PC-3 (cell line): ENCODE measurements around the gene ELL2.

Experiments used
- EZH2 ChIP-seq: fragments of 300-600 bp; sonication (generic); IDR thresholded peaks from one replicate; pipeline ENCODE4 v1.6.1; 2017; ENCODE audit warnings: antibody characterized with exemption, mild to moderate bottlenecking, low read length; ENCODE audit not compliant: unreplicated experiment
- TF ChIP-seq, protein P1 (sequence below): fragments of 300-600 bp; sonication (generic); conservative IDR thresholded peaks from 2 replicates; pipeline ENCODE4 v1.5.1; 2017; ENCODE audit warnings: antibody characterized with exemption, low read depth, mild to moderate bottlenecking, low read length

DNA sequence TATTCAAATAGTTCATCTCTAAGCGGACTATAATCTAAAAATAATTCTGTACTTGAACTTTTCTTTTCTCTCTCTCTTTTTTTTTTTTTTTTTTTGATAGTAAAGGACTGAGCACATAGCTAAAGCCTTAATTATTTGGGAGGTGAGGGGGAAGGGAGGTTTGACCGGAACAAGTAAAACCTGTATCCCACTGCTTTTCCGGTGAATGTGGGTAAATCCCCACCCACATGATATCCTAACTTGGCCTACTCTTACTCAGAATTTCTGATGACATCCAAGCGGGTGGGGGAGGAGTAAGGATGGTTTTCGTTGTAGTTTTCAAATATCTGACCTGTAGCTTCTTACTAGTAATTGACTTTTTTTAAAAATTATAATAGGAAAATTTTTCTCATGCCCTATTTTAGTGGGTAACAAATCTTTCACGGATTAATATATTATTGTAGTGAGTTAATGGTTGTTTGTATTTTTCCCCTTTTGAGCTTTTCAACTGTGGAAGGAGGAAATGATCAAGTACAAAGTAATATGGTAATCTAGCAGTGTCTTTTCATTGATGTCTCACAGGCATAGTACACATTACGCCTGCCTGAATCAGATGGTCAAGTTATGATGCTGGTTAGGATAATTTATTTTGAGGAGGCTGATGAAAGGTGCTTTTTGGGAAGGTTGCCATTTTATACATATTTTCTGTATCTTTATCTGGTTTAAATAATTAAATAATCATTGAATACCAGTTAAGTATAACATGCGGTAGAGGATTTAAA lies 2.2 kb upstream of the ELL2 start:
- TF ChIP-seq, protein P1, sequence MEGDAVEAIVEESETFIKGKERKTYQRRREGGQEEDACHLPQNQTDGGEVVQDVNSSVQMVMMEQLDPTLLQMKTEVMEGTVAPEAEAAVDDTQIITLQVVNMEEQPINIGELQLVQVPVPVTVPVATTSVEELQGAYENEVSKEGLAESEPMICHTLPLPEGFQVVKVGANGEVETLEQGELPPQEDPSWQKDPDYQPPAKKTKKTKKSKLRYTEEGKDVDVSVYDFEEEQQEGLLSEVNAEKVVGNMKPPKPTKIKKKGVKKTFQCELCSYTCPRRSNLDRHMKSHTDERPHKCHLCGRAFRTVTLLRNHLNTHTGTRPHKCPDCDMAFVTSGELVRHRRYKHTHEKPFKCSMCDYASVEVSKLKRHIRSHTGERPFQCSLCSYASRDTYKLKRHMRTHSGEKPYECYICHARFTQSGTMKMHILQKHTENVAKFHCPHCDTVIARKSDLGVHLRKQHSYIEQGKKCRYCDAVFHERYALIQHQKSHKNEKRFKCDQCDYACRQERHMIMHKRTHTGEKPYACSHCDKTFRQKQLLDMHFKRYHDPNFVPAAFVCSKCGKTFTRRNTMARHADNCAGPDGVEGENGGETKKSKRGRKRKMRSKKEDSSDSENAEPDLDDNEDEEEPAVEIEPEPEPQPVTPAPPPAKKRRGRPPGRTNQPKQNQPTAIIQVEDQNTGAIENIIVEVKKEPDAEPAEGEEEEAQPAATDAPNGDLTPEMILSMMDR: no peak
- no peak for TF ChIP-seq EZH2
